H1 (cell line): ENCODE data around the gene TP53I11. TPM values are rescaled to one million over a fixed set of nuclear protein-coding genes. Genes with fewer than 3 reads are reported as not detected.
A peak's percentile ranks its signal among the peaks of the same experiment; 100 is the strongest.

Experiments
- CTCF ChIA-PET: fragments of 300-600 bp; sonication (Branson Sonifier 250); formaldehyde crosslinking; loops from one replicate; lab custom pipeline; 2021; ENCODE audit not compliant: partially characterized antibody; lab: Charles Lee
- POLR2A ChIA-PET: fragments of 300-600 bp; sonication (Branson Sonifier 250); formaldehyde crosslinking; loops from one replicate; lab custom pipeline; 2021; ENCODE audit warnings: inconsistent platforms; ENCODE audit not compliant: partially characterized antibody; lab: Charles Lee
- DNase-seq, 2 experiments: peaks; one replicate each; pipeline versions ENCODE4 v3.0.0 to v3.0.0-alpha.2; 2010 to 2022; ENCODE audit warnings: low spot score in 2 of 2, low read depth in 1 of 2, mixed read lengths in 1 of 2
- FAIRE-seq: peaks from 2 replicates; lab custom pipeline; 2011; peaks lifted over from hg19 to GRCh38; lab: Jason Lieb, UNC
- H2AFZ ChIP-seq: 2 replicates; pipeline ENCODE4 v1.8.1; 2012; ENCODE audit warnings: low read length, inconsistent platforms
- H2AK5ac ChIP-seq: 2 replicates; pipeline ENCODE4 v1.6.1; 2013; ENCODE audit warnings: low read depth, low read length
- H2BK120ac ChIP-seq: replicated peaks from 2 replicates; pipeline ENCODE3; 2013; ENCODE audit warnings: low read depth, low read length, inconsistent platforms
- H2BK12ac ChIP-seq: 2 replicates; pipeline ENCODE4 v1.6.1; 2013; ENCODE audit warnings: low read depth, low read length
- H2BK15ac ChIP-seq: 2 replicates; pipeline ENCODE4 v1.6.1; 2013; ENCODE audit warnings: low read length
- H2BK20ac ChIP-seq: 2 replicates; pipeline ENCODE4 v1.6.1; 2013; ENCODE audit warnings: low read length
- H2BK5ac ChIP-seq: 2 replicates; pipeline ENCODE4 v1.6.1; 2013; ENCODE audit warnings: low read depth, low read length
- H3K14ac ChIP-seq: 2 replicates; pipeline ENCODE4 v1.6.1; 2013; ENCODE audit warnings: inconsistent platforms; ENCODE audit not compliant: insufficient read length
- H3K18ac ChIP-seq: 2 replicates; pipeline ENCODE4 v1.6.1; 2013; ENCODE audit warnings: low read length; ENCODE audit errors: extremely low read depth
- H3K23ac ChIP-seq: 2 replicates; pipeline ENCODE4 v1.6.1; 2013; ENCODE audit warnings: inconsistent platforms; ENCODE audit not compliant: insufficient read length
- H3K23me2 ChIP-seq: 2 replicates; pipeline ENCODE4 v1.6.1; 2013; ENCODE audit warnings: low read depth, low read length
- H3K27ac ChIP-seq: 2 replicates; pipeline ENCODE4 v1.6.1; 2011; ENCODE audit warnings: low read depth, low read length, inconsistent platforms
- H3K27me3 ChIP-seq, 4 experiments: replicated peaks in 1 of 4; 1 replicate in 1 of 4; 2 replicates in 3 of 4; pipeline versions ENCODE4 v1.6.1 to v1.8.1; 2011 to 2013; ENCODE audit warnings: low read length in 3 of 4, mild to moderate bottlenecking in 3 of 4, inconsistent platforms in 2 of 4, mixed read lengths in 2 of 4, moderate library complexity in 1 of 4; ENCODE audit not compliant: control insufficient read depth in 3 of 4, insufficient read depth in 3 of 4; ENCODE audit errors: extremely low read depth in 1 of 4
- H3K36me3 ChIP-seq, 4 experiments: 2 replicates each; pipeline versions ENCODE4 v1.6.1 to v1.8.1; 2011 to 2013; ENCODE audit warnings: mild to moderate bottlenecking in 4 of 4, low read length in 3 of 4, moderate library complexity in 2 of 4, control low read depth in 1 of 4, inconsistent platforms in 1 of 4; ENCODE audit not compliant: insufficient read depth in 4 of 4, control insufficient read depth in 2 of 4
- H3K4ac ChIP-seq: replicated peaks from 2 replicates; pipeline ENCODE3; 2013; ENCODE audit warnings: low read length, low read depth, mixed read lengths, inconsistent platforms; ENCODE audit not compliant: insufficient read length
- H3K4me1 ChIP-seq, 4 experiments: replicated peaks in 1 of 4; 1 replicate in 1 of 4; 2 replicates in 3 of 4; pipeline versions ENCODE4 v1.6.1 to v1.8.1; 2011 to 2013; ENCODE audit warnings: low read length in 3 of 4, inconsistent platforms in 2 of 4, mixed read lengths in 1 of 4; ENCODE audit not compliant: insufficient read depth in 4 of 4, control insufficient read depth in 3 of 4
- H3K4me2 ChIP-seq, 2 experiments: 2 replicates each; pipeline versions ENCODE4 v1.6.1 to v1.8.1; 2011 to 2013; ENCODE audit warnings: low read depth in 2 of 2, low read length in 2 of 2, control low read depth in 1 of 2, inconsistent platforms in 1 of 2, mild to moderate bottlenecking in 1 of 2; ENCODE audit not compliant: insufficient read depth in 1 of 2
- H3K4me3 ChIP-seq, 4 experiments: fragments of 200-600, 300-600 bp in 1 of 4; sonication (generic), shearing (Covaris generic), sonication (Bioruptor Twin) in 1 of 4; 2 replicates each; pipeline versions ENCODE4 v1.5.1 to v1.8.1; 2011 to 2016; ENCODE audit warnings: low read length in 4 of 4, low read depth in 3 of 4, control low read depth in 2 of 4, inconsistent platforms in 2 of 4, mild to moderate bottlenecking in 2 of 4, mixed read lengths in 1 of 4, moderate library complexity in 1 of 4; ENCODE audit not compliant: insufficient read depth in 2 of 4; ENCODE audit errors: extremely low read depth in 1 of 4
- H3K56ac ChIP-seq: replicated peaks from 2 replicates; pipeline ENCODE3; 2013; ENCODE audit warnings: low read depth, mild to moderate bottlenecking, mixed read lengths, low read length, inconsistent platforms; ENCODE audit not compliant: insufficient read length
- H3K79me1 ChIP-seq: 2 replicates; pipeline ENCODE4 v1.6.1; 2013; ENCODE audit warnings: low read depth, low read length, control low read depth
- H3K79me2 ChIP-seq, 2 experiments: 2 replicates each; pipeline versions ENCODE4 v1.6.1 to v1.8.1; 2012 to 2013; ENCODE audit warnings: low read length in 2 of 2, mild to moderate bottlenecking in 2 of 2, inconsistent platforms in 1 of 2; ENCODE audit not compliant: insufficient read depth in 2 of 2, control insufficient read depth in 1 of 2
- H3K9ac ChIP-seq, 4 experiments: replicated peaks in 1 of 4; 1 replicate in 1 of 4; 2 replicates in 3 of 4; pipeline versions ENCODE4 v1.6.1 to v1.8.1; 2011 to 2013; ENCODE audit warnings: low read depth in 3 of 4, low read length in 3 of 4, control low read depth in 2 of 4, mild to moderate bottlenecking in 2 of 4, moderate library complexity in 2 of 4, inconsistent platforms in 1 of 4; ENCODE audit errors: extremely low read depth in 1 of 4
- H3K9me3 ChIP-seq, 2 experiments: 2 replicates each; pipeline versions ENCODE4 v1.6.1 to v1.8.1; 2012 to 2013; ENCODE audit warnings: mild to moderate bottlenecking in 2 of 2, moderate library complexity in 2 of 2, control low read depth in 1 of 2, inconsistent platforms in 1 of 2, low read depth in 1 of 2, low read length in 1 of 2, mixed read lengths in 1 of 2; ENCODE audit not compliant: insufficient read depth in 2 of 2
- H4K20me1 ChIP-seq, 2 experiments: replicated peaks in 1 of 2; 2 replicates each; pipeline versions ENCODE3 to v1.8.1; 2011 to 2013; ENCODE audit warnings: inconsistent platforms in 2 of 2, low read length in 2 of 2, mild to moderate bottlenecking in 1 of 2; ENCODE audit not compliant: insufficient read depth in 2 of 2, control insufficient read depth in 1 of 2
- H4K5ac ChIP-seq: 2 replicates; pipeline ENCODE4 v1.6.1; 2013; ENCODE audit warnings: low read length, low read depth, mixed read lengths, inconsistent platforms; ENCODE audit not compliant: insufficient read length
- H4K8ac ChIP-seq: 2 replicates; pipeline ENCODE4 v1.8.0; 2013; ENCODE audit warnings: mild to moderate bottlenecking, moderate library complexity, low read length, inconsistent platforms; ENCODE audit not compliant: insufficient read depth; ENCODE audit errors: extremely low read depth
- H4K91ac ChIP-seq: replicated peaks from 2 replicates; pipeline ENCODE3; 2013; ENCODE audit warnings: low read length, mixed read lengths, inconsistent platforms; ENCODE audit not compliant: insufficient read length
- EP300 ChIP-seq, 2 experiments: IDR thresholded peaks; 1 replicate in 1 of 2; 2 replicates in 1 of 2; pipeline ENCODE4 v1.6.1; 2011 to 2012; ENCODE audit warnings: low read depth in 2 of 2, low read length in 2 of 2, mild to moderate bottlenecking in 2 of 2, borderline replicate concordance in 1 of 2, inconsistent platforms in 1 of 2, moderate library complexity in 1 of 2
- GTF2F1 ChIP-seq: IDR thresholded peaks from 2 replicates; pipeline ENCODE4 v1.6.1; 2012; ENCODE audit warnings: low read depth, low read length, improper control_type of control experiment, borderline replicate concordance
- HDAC6 ChIP-seq: IDR thresholded peaks from one replicate; pipeline ENCODE4 v1.7.1; 2012; ENCODE audit warnings: low read depth, mild to moderate bottlenecking, inconsistent platforms, low read length, moderate library complexity
- KDM5A ChIP-seq: fragments of 200-600 bp; IDR thresholded peaks from 2 replicates; pipeline ENCODE4 v1.7.1; 2012; ENCODE audit warnings: mild to moderate bottlenecking, low read length, inconsistent platforms, mixed read lengths
- POLR2AphosphoS5 ChIP-seq: IDR thresholded peaks from 2 replicates; pipeline ENCODE4 v1.6.1; 2011; ENCODE audit warnings: low read depth, low read length
- POU5F1 ChIP-seq: IDR thresholded peaks from 2 replicates; pipeline ENCODE4 v1.6.1; 2011; ENCODE audit warnings: low read depth, mild to moderate bottlenecking, low read length, moderate library complexity
- RAD21 ChIP-seq, 2 experiments: IDR thresholded peaks in 1 of 2; conservative IDR thresholded peaks in 1 of 2; 2 replicates each; pipeline ENCODE4 v1.6.1; 2011; ENCODE audit warnings: low read depth in 2 of 2, low read length in 2 of 2, improper control_type of control experiment in 1 of 2, inconsistent platforms in 1 of 2, mild to moderate bottlenecking in 1 of 2, moderate library complexity in 1 of 2
- SIX5 ChIP-seq: IDR thresholded peaks from 2 replicates; pipeline ENCODE4 v1.6.1; 2011; ENCODE audit warnings: mild to moderate bottlenecking, low read depth, low read length
- SP2 ChIP-seq: IDR thresholded peaks from 2 replicates; pipeline ENCODE4 v1.6.1; 2012; ENCODE audit warnings: mild to moderate bottlenecking, low read length, inconsistent platforms
- SRF ChIP-seq: IDR thresholded peaks from 2 replicates; pipeline ENCODE4 v1.6.1; 2011; ENCODE audit warnings: mild to moderate bottlenecking, low read depth, low read length, moderate library complexity
- TAF7 ChIP-seq: optimal IDR thresholded peaks from 2 replicates; pipeline ENCODE3; 2011; ENCODE audit warnings: low read depth, mild to moderate bottlenecking, inconsistent platforms, low read length, moderate library complexity, borderline replicate concordance
- WGBS, 2 experiments: shearing (Covaris generic) in 1 of 2; methylation state at CpG; one replicate each; pipeline versions ENCODE4 v1.1.6 to v1.1.7; 2013 to 2015; ENCODE audit warnings: low lambda C conversion rate in 2 of 2, mixed read lengths in 2 of 2, inconsistent platforms in 1 of 2, low coverage in 1 of 2, missing lambda C conversion rate in 1 of 2; ENCODE audit not compliant: insufficient replicate concordance in 2 of 2, insufficient coverage in 1 of 2, insufficient read length in 1 of 2; ENCODE audit errors: extremely low coverage in 1 of 2, missing lambda C conversion rate in 1 of 2; 5-methylcytosine and 5-hydroxymethylcytosine counted together
- polyA plus RNA-seq, 7 experiments: library from polyadenylated mRNA; depleted of rRNA in 3 of 7; stranded (reverse) in 5 of 7; unstranded in 2 of 7; fragments of >200 nt in 5 of 7; fragments of 200-250 nt in 2 of 7; gene quantifications; 1 replicate in 5 of 7; 2 replicates in 1 of 7; 4 replicates in 1 of 7; pipeline versions ENCODE4 v1.2.1 to v1.2.3, GENCODE V29; 2011 to 2013; ENCODE audit warnings: missing spikeins in 2 of 7, mixed read lengths in 2 of 7
- total RNA-seq: library from RNA; stranded (reverse); fragmentation: NEBNext Ultra II Directional; extraction: Animal tissue kit (Norgen Biotek cat#: 25700); gene quantifications from 2 replicates; pipeline ENCODE4 v1.2.1, GENCODE V29; 2021
- TF ChIP-seq, protein P1 (sequence below): IDR thresholded peaks from 2 replicates; pipeline ENCODE4 v1.6.1; 2012; ENCODE audit warnings: inconsistent platforms

The TP53I11 gene
- total and polyA plus RNA-seq, 2 of the 8 experiments (the other 6 are each of a cell fraction or from before 2014, with no cell fraction given) = 34.0 to 46.3 TPM

GRCh38 chr11:44973632-44974401, 23.1 kb upstream of the TP53I11 start:
- Histone ChIP-seq H3K4ac (no peak overlapping the region), H2BK15ac (0 out of 2 replicates have a peak overlapping the region, but pooled peaks have one; percentile 0)
- POLR2A ChIA-PET = interaction anchor here (1.5 kb wide), 1 partner anchor 14 kb away, joined by 3 read pairs; no protein-coding TSS in a partner anchor
- no peak for TF ChIP-seq HDAC6
- TF ChIP-seq TAF7 = no peak
- TF ChIP-seq SP2 = no peak
- TF ChIP-seq EP300 (IDR thresholded peaks at IDR 0.05; ENCODE audit: borderline replicate concordance in 1 of 2, low read depth in 2 of 2, low read length in 2 of 2) = no peak
- no peak for TF ChIP-seq POU5F1
- TF ChIP-seq, protein P1, sequence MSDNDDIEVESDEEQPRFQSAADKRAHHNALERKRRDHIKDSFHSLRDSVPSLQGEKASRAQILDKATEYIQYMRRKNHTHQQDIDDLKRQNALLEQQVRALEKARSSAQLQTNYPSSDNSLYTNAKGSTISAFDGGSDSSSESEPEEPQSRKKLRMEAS = no peak
- TF ChIP-seq KDM5A = no peak
- TF ChIP-seq RAD21 (IDR thresholded peaks at IDR 0.05 in 1 of 2, conservative IDR thresholded peaks at IDR 0.05 in 1 of 2; ENCODE audit: low read depth in 2 of 2, low read length in 2 of 2) = no peak
- no peak for TF ChIP-seq POLR2AphosphoS5
- TF ChIP-seq GTF2F1 = no peak
- TF ChIP-seq SIX5 = no peak
- no peak for TF ChIP-seq SRF

More at GRCh38 chr11:44973632-44974401, 23.1 kb upstream of the TP53I11 start:
- FAIRE-seq (no peak), DNase-seq (no peak)
- Histone ChIP-seq H3K9ac (no peak overlapping the region), H2AK5ac (0 out of 2 replicates have a peak overlapping the region, but pooled peaks have one; percentile 54), H3K36me3 (no peaks in the 10 kb centered on the region), H3K4me1 (peaks cover 0 to 14% (median 7%) of the 10 kb centered on the region in 4 experiments; a peak in 6 of 7 replicates), H2BK20ac (peak overlapping the region; percentile 40; the same call in 1 of the 2 replicates), H4K20me1 (peaks cover 0 to 5% of the 10 kb centered on the region in 2 experiments), H2AFZ (no peak overlapping the region), H2BK5ac (no peak overlapping the region), H3K79me2 (no peaks in the 10 kb centered on the region), H3K4me3 (no peak overlapping the region), H3K4me2 (no peak overlapping the region), H3K14ac (no peak overlapping the region), H3K9me3 (no peaks in the 10 kb centered on the region), H4K8ac (peak overlapping the region; percentile 18), H3K23ac (no peak overlapping the region), H3K23me2 (peaks cover 6% of the 10 kb centered on the region), H2BK120ac (no peak overlapping the region), H4K5ac (no peak overlapping the region), H3K79me1 (no peaks in the 10 kb centered on the region), H3K18ac (no peak overlapping the region), H3K56ac (no peak overlapping the region), H4K91ac (peak overlapping the region; percentile 16), H3K27me3 (no peaks in the 10 kb centered on the region), H3K27ac (no peak overlapping the region), H2BK12ac (no peak overlapping the region)
- CTCF ChIA-PET = interaction anchor here (0.6 to 38.2 kb wide), 7 partner anchors 11 to 239 kb away, joined by 3 to 731 read pairs (median 6); no protein-coding TSS in a partner anchor
- WGBS, 2 experiments = 78% methylated on average over 13 of the region's 13 CpGs; no CpG with 5 or more reads in 1 of the 2 experiments
